Measurements from ENCODE around the gene OR1F1. TPM values are rescaled to one million over a fixed set of nuclear protein-coding genes. Genes with fewer than 3 reads are reported as not detected.

OR1F1 gene
- total and polyA plus RNA-seq, 2 of the 8 experiments (the other 6 are each of a cell fraction or from before 2014, with no cell fraction given) = 0.52 to 1.2 TPM

- DNase-seq (ENCODE audit: low read depth in 1 of 2, low spot score in 2 of 2) (peak in 1 of 2 experiments; percentile 84), FAIRE-seq (no peak)
- H3K23ac ChIP-seq (ENCODE audit: insufficient read length) = no peak overlapping the region
- POLR2A ChIA-PET (ENCODE audit: partially characterized antibody) = interaction anchor here (1.0 to 2.9 kb wide), 8 partner anchors 10 to 30 kb away, joined by 3 to 20 read pairs (median 4); partner anchors contain the start of gene ZNF213
- H2BK20ac ChIP-seq (ENCODE audit: low read length) = no peak overlapping the region
- H2BK12ac ChIP-seq (ENCODE audit: low read depth, low read length) = peak overlapping the region; percentile 80; the same call in 1 of the 2 replicates
- H4K5ac ChIP-seq (ENCODE audit: insufficient read length, low read depth, low read length) = no peak overlapping the region
- H3K79me1 ChIP-seq (ENCODE audit: low read depth, low read length) = no peaks in the 10 kb centered on the region
- peak overlapping the region; percentile 16 for H3K56ac ChIP-seq (replicated peaks; ENCODE audit: insufficient read length, low read depth, low read length)
- H4K20me1 ChIP-seq (replicated peaks in 1 of 2; ENCODE audit: control insufficient read depth in 1 of 2, insufficient read depth in 2 of 2, low read length in 2 of 2) = peaks cover 0 to 2% of the 10 kb centered on the region in 2 experiments
- H3K27ac ChIP-seq (ENCODE audit: low read depth, low read length) = no peak overlapping the region
- no peak overlapping the region for H2BK120ac ChIP-seq (replicated peaks; ENCODE audit: low read depth, low read length)
- peak overlapping the region; percentile 65 to 92 (median 76) for H3K4me3 ChIP-seq (ENCODE audit: extremely low read depth in 1 of 4, insufficient read depth in 2 of 4, low read depth in 3 of 4, low read length in 4 of 4)
- CTCF ChIA-PET (ENCODE audit: partially characterized antibody) = interaction anchor here (0.6 to 3.7 kb wide), 13 partner anchors 8 to 131 kb away, joined by 3 to 14 read pairs (median 4); partner anchors contain the start of gene OR1F1
- H2BK15ac ChIP-seq (ENCODE audit: low read length) = no peak overlapping the region
- H3K23me2 ChIP-seq (ENCODE audit: low read depth, low read length) = peaks cover 13% of the 10 kb centered on the region
- peak overlapping the region; percentile 93 for H3K18ac ChIP-seq (ENCODE audit: extremely low read depth, low read length)
- H2BK5ac ChIP-seq (ENCODE audit: low read depth, low read length) = peak overlapping the region; percentile 84; the same call in 1 of the 2 replicates
- H3K14ac ChIP-seq (ENCODE audit: insufficient read length) = no peak overlapping the region
- no peak overlapping the region for H3K4ac ChIP-seq (replicated peaks; ENCODE audit: insufficient read length, low read depth, low read length)
- peaks cover 0 to 7% (median 4%) of the 10 kb centered on the region in 4 experiments; a peak in 3 of 7 replicates for H3K4me1 ChIP-seq (replicated peaks in 1 of 4; ENCODE audit: control insufficient read depth in 3 of 4, insufficient read depth in 4 of 4, low read length in 3 of 4)
- H2AFZ ChIP-seq (ENCODE audit: low read length) = peak overlapping the region; percentile 67
- H3K9me3 ChIP-seq (ENCODE audit: insufficient read depth in 2 of 2, low read depth in 1 of 2, low read length in 1 of 2) = no peaks in the 10 kb centered on the region; a peak in 1 of 4 replicates
- WGBS, 2 experiments (ENCODE audit: extremely low coverage in 1 of 2, insufficient coverage in 1 of 2, insufficient read length in 1 of 2, insufficient replicate concordance in 2 of 2, low coverage in 1 of 2, low lambda C conversion rate in 2 of 2, missing lambda C conversion rate in 1 of 2) = 2% methylated on average over 51 of the region's 70 CpGs; no CpG with 5 or more reads in 1 of the 2 experiments
- no peak overlapping the region for H2AK5ac ChIP-seq (ENCODE audit: low read depth, low read length)
- peak overlapping the region; percentile 89 to 99 for H3K4me2 ChIP-seq (ENCODE audit: insufficient read depth in 1 of 2, low read depth in 2 of 2, low read length in 2 of 2)
- H3K79me2 ChIP-seq (ENCODE audit: control insufficient read depth in 1 of 2, insufficient read depth in 2 of 2, low read length in 2 of 2) = no peaks in the 10 kb centered on the region
- H4K91ac ChIP-seq (replicated peaks; ENCODE audit: insufficient read length, low read length) = no peak overlapping the region
- H4K8ac ChIP-seq (ENCODE audit: extremely low read depth, insufficient read depth, low read length) = peak overlapping the region; percentile 77
- peak overlapping the region in 3 of 4 experiments; percentile 60 to 80 (median 62); a peak in 6 of 7 replicates for H3K9ac ChIP-seq (replicated peaks in 1 of 4; ENCODE audit: extremely low read depth in 1 of 4, low read depth in 3 of 4, low read length in 3 of 4)
- H3K36me3 ChIP-seq (ENCODE audit: control insufficient read depth in 2 of 4, insufficient read depth in 4 of 4, low read length in 3 of 4) = no peaks in the 10 kb centered on the region
- H3K27me3 ChIP-seq (replicated peaks in 1 of 4; ENCODE audit: control insufficient read depth in 3 of 4, extremely low read depth in 1 of 4, insufficient read depth in 3 of 4, low read length in 3 of 4) = peaks cover 0 to 10% (median 7%) of the 10 kb centered on the region in 4 experiments; a peak in 5 of 7 replicates
- peak; percentile 49; the same call in 1 of the 2 replicates for TF ChIP-seq PHF8 (conservative IDR thresholded peaks at IDR 0.05; ENCODE audit: low read depth, low read length)
- TF ChIP-seq RBBP5 (IDR thresholded peaks at IDR 0.05; ENCODE audit: borderline replicate concordance, low read depth, low read length) = peak; percentile 22; the same call in 1 of the 2 replicates
- TF ChIP-seq RAD21 (IDR thresholded peaks at IDR 0.05 in 1 of 2, conservative IDR thresholded peaks at IDR 0.05 in 1 of 2; ENCODE audit: low read depth in 2 of 2, low read length in 2 of 2) = no peak
- TF ChIP-seq, protein P1, sequence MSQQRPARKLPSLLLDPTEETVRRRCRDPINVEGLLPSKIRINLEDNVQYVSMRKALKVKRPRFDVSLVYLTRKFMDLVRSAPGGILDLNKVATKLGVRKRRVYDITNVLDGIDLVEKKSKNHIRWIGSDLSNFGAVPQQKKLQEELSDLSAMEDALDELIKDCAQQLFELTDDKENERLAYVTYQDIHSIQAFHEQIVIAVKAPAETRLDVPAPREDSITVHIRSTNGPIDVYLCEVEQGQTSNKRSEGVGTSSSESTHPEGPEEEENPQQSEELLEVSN (IDR thresholded peaks at IDR 0.05) = no peak
- no peak for TF ChIP-seq CHD2 (IDR thresholded peaks at IDR 0.05; ENCODE audit: low read length)
- TF ChIP-seq SP1 (IDR thresholded peaks at IDR 0.05; ENCODE audit: low read depth, low read length) = no peak
- peak; percentile 63 for TF ChIP-seq ASH2L (IDR thresholded peaks at IDR 0.05; ENCODE audit: low read length)
- peak; percentile 35 for TF ChIP-seq CTBP2 (IDR thresholded peaks at IDR 0.05; ENCODE audit: borderline replicate concordance, insufficient read depth, insufficient read length, low read length)
- TF ChIP-seq CREB1 (IDR thresholded peaks at IDR 0.05) = peak; percentile 65
- TF ChIP-seq TBP (IDR thresholded peaks at IDR 0.05; ENCODE audit: low read depth, low read length) = peak; percentile 98
- peak; percentile 68 for TF ChIP-seq BACH1 (IDR thresholded peaks at IDR 0.05; ENCODE audit: low read length)
Observed at GRCh38 chr16:3158510-3159314, 29.3 kb upstream of the OR1F1 start.
